Activated T-cell treated with anti-CD3 and anti-CD28 coated beads, Interleukin-2, amount 50 U/mL, for 72 hours (primary cell): ENCODE results near the gene MASP1. TPM values are rescaled to one million over a fixed set of nuclear protein-coding genes. Genes with fewer than 3 reads are reported as not detected.

Experiments
- ATAC-seq, 2 donors: fragments of 150-1000 bp; cut with Tn5 transposase; replicated peaks in 1 of 2; 2 replicates each; pipeline ENCODE4 v1.10.0; 2021; ENCODE audit warnings: moderate library complexity in 2 of 2, mild to moderate bottlenecking in 1 of 2
- DNase-seq, 2 donors: peaks; one replicate each; pipeline ENCODE4 v3.0.0; 2021 to 2022; ENCODE audit warnings: mixed read lengths in 1 of 2
- H3K27ac Mint-ChIP-seq: one replicate; pipeline ENCODE4 v1.8.0; 2022; ENCODE audit warnings: mild to moderate bottlenecking, moderate library complexity, mixed read lengths
- H3K27me3 Mint-ChIP-seq: one replicate; pipeline ENCODE4 v1.8.0; 2022; ENCODE audit warnings: low read depth, mixed read lengths
- H3K36me3 Mint-ChIP-seq, 2 donors: one replicate each; pipeline ENCODE4 v1.8.0; 2022; ENCODE audit warnings: mixed read lengths in 2 of 2, mild to moderate bottlenecking in 1 of 2; ENCODE audit not compliant: insufficient read depth in 2 of 2
- H3K4me1 Mint-ChIP-seq: one replicate; pipeline ENCODE4 v1.8.0; 2022; ENCODE audit warnings: low read depth, mixed read lengths
- H3K4me3 Mint-ChIP-seq, 2 donors: one replicate each; pipeline ENCODE4 v1.8.0; 2022; ENCODE audit warnings: mild to moderate bottlenecking in 2 of 2, mixed read lengths in 2 of 2, moderate library complexity in 2 of 2
- H3K9me3 Mint-ChIP-seq, 2 donors: one replicate each; pipeline ENCODE4 v1.8.0; 2022; ENCODE audit warnings: mixed read lengths in 2 of 2
- total RNA-seq, 2 donors: library from RNA; stranded (reverse); gene quantifications; one replicate each; pipeline ENCODE4 v1.2.3, GENCODE V29; 2022

Gene MASP1
- total RNA-seq, 2 donors from 2014 or later: not detected

DNA sequence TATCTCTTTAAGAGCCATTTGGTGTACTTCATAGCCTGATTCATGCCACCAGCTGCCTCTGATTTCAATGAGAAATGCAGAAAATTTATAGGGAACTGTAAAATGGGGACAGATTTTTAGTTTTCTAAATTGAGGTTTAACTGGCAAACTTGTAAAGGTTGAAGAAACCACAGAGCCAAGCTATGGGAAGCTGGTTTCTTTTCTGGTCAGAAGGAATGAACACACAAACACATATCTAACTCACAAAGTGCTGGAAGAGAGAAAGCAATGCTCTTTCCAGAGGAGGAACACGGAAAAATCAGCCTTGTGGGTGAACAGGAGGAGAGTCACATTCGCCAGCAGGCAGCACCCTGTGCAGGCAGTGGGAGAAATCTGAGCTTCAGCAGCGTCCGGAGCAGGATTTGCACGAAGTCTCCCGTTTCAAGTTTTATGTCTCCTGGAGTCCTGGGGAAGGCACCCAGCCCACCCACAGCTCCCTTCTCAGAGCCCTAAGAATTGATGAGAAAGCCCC lies 481 bp downstream of the MASP1 start:
- Mint-ChIP-seq H3K36me3 (no peaks in the 10 kb centered on the region), H3K27ac (no peak overlapping the region), H3K27me3 (peaks cover 67% of the 10 kb centered on the region), H3K9me3 (no peaks in the 10 kb centered on the region), H3K4me3 (no peak overlapping the region), H3K4me1 (peaks cover 13% of the 10 kb centered on the region)
- no peak for DNase-seq
- no peak for ATAC-seq

DNA sequence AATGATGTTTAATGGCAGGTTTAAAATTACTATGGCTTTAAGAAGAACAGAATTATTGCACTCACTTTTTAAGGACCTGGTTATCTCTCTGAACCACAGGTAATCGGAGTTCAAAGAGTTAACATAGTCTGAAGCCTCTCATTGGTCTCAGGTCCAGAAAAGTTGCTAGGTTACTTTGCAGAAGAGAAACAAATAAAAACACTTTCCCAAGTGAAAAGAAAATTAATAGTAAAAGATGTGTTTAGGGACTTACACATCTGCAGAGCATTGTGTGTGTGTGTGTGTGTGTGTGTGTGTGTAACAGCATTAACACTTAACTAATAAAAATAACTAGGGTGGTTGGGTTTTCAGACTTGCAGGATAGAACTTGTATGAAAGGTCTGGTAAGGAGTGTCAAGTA lies 1.0 kb downstream of the MASP1 start:
- peaks cover 13% of the 10 kb centered on the region for H3K4me1 Mint-ChIP-seq
- ATAC-seq: no peak
- H3K27me3 Mint-ChIP-seq: peaks cover 66% of the 10 kb centered on the region
- H3K27ac Mint-ChIP-seq: no peak overlapping the region
- no peak for DNase-seq
- no peaks in the 10 kb centered on the region for H3K9me3 Mint-ChIP-seq
- no peaks in the 10 kb centered on the region for H3K36me3 Mint-ChIP-seq
- no peak overlapping the region for H3K4me3 Mint-ChIP-seq

DNA sequence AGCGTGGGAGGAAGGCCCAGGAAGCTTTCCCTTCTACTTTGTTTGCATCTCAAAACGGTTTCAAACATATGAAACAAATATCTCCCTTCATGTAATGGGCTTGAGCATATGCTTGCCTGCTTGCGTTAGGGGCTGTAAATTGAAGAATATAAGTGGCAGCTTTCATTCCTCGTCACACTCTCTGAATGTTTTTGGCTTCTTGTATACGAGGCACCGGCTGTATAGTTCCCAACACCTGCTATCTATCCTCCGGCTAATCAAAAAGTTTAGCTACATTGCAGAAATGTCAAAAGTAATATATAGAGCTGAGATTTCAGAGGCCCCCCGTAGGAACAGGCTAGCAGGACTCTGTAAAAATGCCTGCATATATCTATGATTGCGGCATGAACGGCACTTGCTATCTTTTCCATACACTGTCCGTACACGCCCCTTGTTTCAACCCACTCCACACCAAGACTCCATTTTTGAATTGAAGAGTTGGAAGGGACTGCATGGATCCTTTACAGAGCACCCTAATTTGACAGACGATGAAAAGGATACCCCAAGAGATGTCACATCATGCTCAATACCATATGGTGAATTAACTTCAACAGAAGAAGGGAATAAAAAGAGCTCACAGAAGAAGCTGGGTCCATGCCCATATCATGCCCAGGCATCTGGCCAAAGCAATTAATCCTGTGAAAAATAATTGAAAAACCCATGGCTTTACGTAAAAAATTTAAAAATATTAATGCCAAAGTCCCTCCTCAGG lies 2.5 kb downstream of the MASP1 start:
- H3K27me3 Mint-ChIP-seq: peaks cover 58% of the 10 kb centered on the region

GRCh38 chr3:187288131-187288854 lies 3.2 kb downstream of the MASP1 start:
- Mint-ChIP-seq H3K36me3 (no peaks in the 10 kb centered on the region), H3K4me3 (no peak overlapping the region), H3K9me3 (no peaks in the 10 kb centered on the region), H3K27ac (no peak overlapping the region), H3K27me3 (peaks cover 50% of the 10 kb centered on the region), H3K4me1 (peaks cover 9% of the 10 kb centered on the region)
- no peak for DNase-seq
- ATAC-seq: no peak

More for the DNA sequence above, 2.5 kb downstream of the MASP1 start:
- no peak overlapping the region for H3K4me3 Mint-ChIP-seq
- H3K36me3 Mint-ChIP-seq: no peaks in the 10 kb centered on the region
- H3K9me3 Mint-ChIP-seq: no peaks in the 10 kb centered on the region
- ATAC-seq: no peak
- DNase-seq: no peak
- H3K27ac Mint-ChIP-seq: no peak overlapping the region
- peaks cover 13% of the 10 kb centered on the region for H3K4me1 Mint-ChIP-seq

- ATAC-seq (no peak), DNase-seq (no peak)
- Mint-ChIP-seq H3K27ac (no peak overlapping the region), H3K4me1 (no peaks in the 10 kb centered on the region), H3K36me3 (no peaks in the 10 kb centered on the region), H3K27me3 (peaks cover 45% of the 10 kb centered on the region), H3K9me3 (no peaks in the 10 kb centered on the region), H3K4me3 (no peak overlapping the region)
Observed at GRCh38 chr3:187287256-187287655, 4.3 kb downstream of the MASP1 start.

DNA sequence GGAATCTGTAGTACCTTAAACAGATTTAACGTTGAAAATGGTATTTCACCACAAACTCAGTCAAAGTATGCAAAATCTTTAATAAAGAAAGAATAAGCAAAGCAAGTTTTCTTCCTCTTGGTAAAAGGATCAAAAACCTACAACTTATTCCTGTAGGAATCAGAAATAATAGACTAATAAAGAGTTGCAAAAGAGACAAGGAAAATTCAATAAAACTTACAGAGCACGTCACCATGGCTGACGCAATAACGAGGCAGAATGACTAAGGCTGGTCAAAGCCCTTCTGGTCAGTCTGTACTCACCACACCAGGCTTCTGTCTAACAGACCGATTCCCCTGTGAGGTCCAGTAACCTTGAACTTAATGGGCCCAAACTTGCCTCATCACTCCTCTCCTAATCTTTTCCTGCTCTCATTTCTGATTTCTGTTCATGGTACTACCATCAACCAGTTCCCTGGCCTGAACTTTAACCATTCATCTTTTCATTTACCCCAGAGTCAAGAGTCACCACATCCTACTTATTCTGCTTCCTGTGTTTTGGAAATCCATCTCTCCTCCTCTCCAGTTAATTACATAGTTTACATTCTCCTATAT lies 5.0 kb downstream of the MASP1 start:
- H3K27me3 Mint-ChIP-seq: peaks cover 38% of the 10 kb centered on the region
- no peaks in the 10 kb centered on the region for H3K4me1 Mint-ChIP-seq
- no peak for DNase-seq
- ATAC-seq: no peak
- no peak overlapping the region for H3K27ac Mint-ChIP-seq
- no peak overlapping the region for H3K4me3 Mint-ChIP-seq
- H3K9me3 Mint-ChIP-seq: no peaks in the 10 kb centered on the region
- no peaks in the 10 kb centered on the region for H3K36me3 Mint-ChIP-seq

DNA sequence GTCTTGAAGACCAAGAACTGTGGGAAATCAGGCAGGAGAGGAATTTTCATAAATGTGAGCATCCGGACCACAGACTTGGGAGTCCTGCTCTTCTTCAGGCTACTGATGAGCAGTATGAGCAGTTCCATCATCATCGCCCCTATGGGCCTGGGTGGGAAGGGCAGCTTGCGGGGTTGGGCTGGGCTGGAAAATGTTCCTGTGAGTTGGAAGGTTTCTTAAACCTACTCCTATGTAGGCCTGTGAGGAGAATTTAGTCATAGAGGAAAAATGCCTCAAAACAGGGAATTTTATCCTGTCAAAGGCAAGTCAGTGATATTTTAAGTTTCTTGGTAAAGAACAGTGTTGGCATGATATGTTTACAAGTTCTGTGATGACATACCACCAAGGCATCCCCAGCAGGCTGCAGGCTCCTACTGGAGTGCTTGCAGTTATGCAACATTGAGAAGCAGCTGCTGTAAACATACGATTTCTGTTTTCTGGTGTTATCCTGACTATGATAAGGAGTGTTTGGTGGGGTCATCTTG lies 10.3 kb downstream of the MASP1 start:
- H3K4me3 Mint-ChIP-seq: no peak overlapping the region
- no peak overlapping the region for H3K27ac Mint-ChIP-seq
- no peaks in the 10 kb centered on the region for H3K9me3 Mint-ChIP-seq
- DNase-seq: no peak
- no peaks in the 10 kb centered on the region for H3K4me1 Mint-ChIP-seq
- H3K36me3 Mint-ChIP-seq: no peaks in the 10 kb centered on the region
- peaks cover 15% of the 10 kb centered on the region for H3K27me3 Mint-ChIP-seq
- ATAC-seq: no peak

DNA sequence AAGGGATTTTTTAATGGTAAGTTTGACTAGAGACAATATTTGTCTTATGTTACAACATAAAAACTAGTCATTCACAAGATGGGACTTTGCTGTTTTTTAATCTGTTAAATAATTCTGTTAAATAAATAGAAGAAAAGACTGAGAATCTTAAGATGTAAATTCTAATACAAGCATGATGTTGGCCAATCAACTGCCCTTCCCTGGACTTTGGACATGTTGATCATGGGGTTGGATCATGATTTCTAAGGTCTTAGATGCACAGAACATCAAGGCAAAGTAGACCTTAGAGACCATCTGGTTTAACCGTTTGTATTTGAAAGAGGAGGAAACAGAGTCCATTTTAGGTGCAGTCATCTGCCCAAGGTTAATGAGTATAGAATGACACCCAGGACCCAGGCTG lies 10.9 kb downstream of the MASP1 start:
- H3K4me1 Mint-ChIP-seq: no peaks in the 10 kb centered on the region
- no peak for ATAC-seq

GRCh38 chr3:187277129-187277462 lies 14.4 kb downstream of the MASP1 start:
- no peaks in the 10 kb centered on the region for H3K36me3 Mint-ChIP-seq
- H3K9me3 Mint-ChIP-seq: no peaks in the 10 kb centered on the region
- no peak for ATAC-seq
- DNase-seq: no peak
- peaks cover 23% of the 10 kb centered on the region for H3K27me3 Mint-ChIP-seq
- H3K4me1 Mint-ChIP-seq: no peaks in the 10 kb centered on the region
- H3K4me3 Mint-ChIP-seq: no peak overlapping the region
- no peak overlapping the region for H3K27ac Mint-ChIP-seq

More for the DNA sequence above, 10.9 kb downstream of the MASP1 start:
- no peak for DNase-seq
- Mint-ChIP-seq H3K36me3 (no peaks in the 10 kb centered on the region), H3K9me3 (no peaks in the 10 kb centered on the region), H3K27ac (no peak overlapping the region), H3K27me3 (peaks cover 18% of the 10 kb centered on the region), H3K4me3 (no peak overlapping the region)

DNA sequence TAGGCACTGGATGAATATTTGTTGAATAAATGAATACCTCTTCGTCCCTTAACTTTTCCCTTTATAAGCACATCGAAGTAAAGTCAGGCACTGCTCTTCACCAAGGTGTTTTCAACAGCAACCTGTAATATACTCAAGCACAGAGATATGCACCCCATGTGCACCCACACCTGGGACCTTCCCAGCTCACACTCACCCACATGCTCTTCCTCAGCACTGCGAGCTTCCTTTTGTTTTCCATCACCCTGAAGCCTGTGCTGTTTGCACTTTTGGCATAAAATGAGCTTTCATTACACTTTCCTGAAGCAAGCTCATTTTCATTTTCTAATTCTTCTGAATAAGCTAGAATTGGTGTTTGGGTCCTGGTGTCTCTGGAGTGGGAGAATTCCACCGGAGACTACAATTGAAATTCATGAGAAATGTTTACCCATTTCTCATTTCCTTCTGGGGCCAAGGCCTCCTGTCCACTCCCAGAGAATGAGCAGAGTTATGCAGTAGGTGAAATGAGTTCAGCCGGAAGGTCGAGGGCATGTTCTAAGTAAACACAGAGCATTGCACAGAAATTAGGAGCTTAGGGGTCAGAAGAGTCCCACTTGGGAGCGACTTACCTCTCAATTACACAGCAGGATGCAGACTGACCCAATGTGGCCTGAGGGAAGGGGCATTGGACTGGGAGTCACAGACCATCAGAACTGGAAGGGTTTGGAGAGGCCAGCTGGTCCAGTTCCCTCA lies 15.0 kb downstream of the MASP1 start:
- H3K27me3 Mint-ChIP-seq: peaks cover 28% of the 10 kb centered on the region
- H3K9me3 Mint-ChIP-seq: no peaks in the 10 kb centered on the region
- no peaks in the 10 kb centered on the region for H3K36me3 Mint-ChIP-seq
- DNase-seq (no peak), ATAC-seq (no peak)
- H3K27ac Mint-ChIP-seq: no peak overlapping the region
- H3K4me1 Mint-ChIP-seq: no peaks in the 10 kb centered on the region
- no peak overlapping the region for H3K4me3 Mint-ChIP-seq

DNA sequence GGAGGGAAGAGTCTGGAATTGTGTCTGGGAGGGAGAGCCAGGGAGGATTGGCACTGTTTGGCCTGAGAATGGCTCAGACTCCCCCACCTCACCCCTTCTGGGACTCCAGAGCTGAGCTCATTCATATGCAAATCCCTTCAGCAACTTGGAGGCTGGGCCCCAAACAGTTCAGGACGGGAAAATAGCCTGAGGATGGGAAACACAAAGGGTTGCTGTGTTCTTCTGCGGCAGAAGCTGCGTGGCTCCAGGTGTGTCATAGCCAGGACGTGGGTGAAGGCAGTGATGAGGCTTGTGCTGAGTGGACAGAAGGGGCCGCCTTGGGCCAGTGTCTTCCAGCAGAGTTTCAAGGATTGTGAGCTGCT lies 16.6 kb downstream of the MASP1 start:
- Mint-ChIP-seq H3K9me3 (no peaks in the 10 kb centered on the region), H3K27me3 (peaks cover 27% of the 10 kb centered on the region), H3K36me3 (no peaks in the 10 kb centered on the region), H3K4me1 (no peaks in the 10 kb centered on the region), H3K4me3 (no peak overlapping the region), H3K27ac (no peak overlapping the region)
- ATAC-seq (no peak), DNase-seq (no peak)

GRCh38 chr3:187274315-187274976 lies 17.1 kb downstream of the MASP1 start:
- no peak for DNase-seq
- no peak for ATAC-seq
- Mint-ChIP-seq H3K36me3 (no peaks in the 10 kb centered on the region), H3K4me3 (no peak overlapping the region), H3K4me1 (no peaks in the 10 kb centered on the region), H3K27ac (no peak overlapping the region), H3K9me3 (no peaks in the 10 kb centered on the region), H3K27me3 (peaks cover 22% of the 10 kb centered on the region)
